Large intestine (tissue), 12 donors: Measurements from ENCODE around the gene TBC1D22A. TPM values are rescaled to one million over a fixed set of nuclear protein-coding genes. Genes with fewer than 3 reads are reported as not detected.
A peak's percentile ranks its signal among the peaks of the same experiment; 100 is the strongest.

Experiments
- DNase-seq, 2 donors: peaks; one replicate each; pipeline versions ENCODE4 v3.0.0 to v3.0.0-alpha.2; 2013
- H3K27ac ChIP-seq: one replicate; pipeline ENCODE4 v1.5.1; 2013; ENCODE audit warnings: low read length
- H3K27me3 ChIP-seq: 2 replicates; pipeline ENCODE4 v1.6.1; 2013; ENCODE audit warnings: low read length; ENCODE audit not compliant: control insufficient read depth, insufficient read depth
- H3K36me3 ChIP-seq: 2 replicates; pipeline ENCODE4 v1.6.1; 2013; ENCODE audit warnings: low read length; ENCODE audit not compliant: control insufficient read depth, insufficient read depth
- H3K4me1 ChIP-seq: one replicate; pipeline ENCODE4 v1.6.1; 2013; ENCODE audit warnings: low read length; ENCODE audit not compliant: control insufficient read depth, insufficient read depth
- H3K4me3 ChIP-seq: one replicate; pipeline ENCODE4 v1.5.1; 2013; ENCODE audit warnings: low read length
- H3K9me3 ChIP-seq: one replicate; pipeline ENCODE4 v1.6.1; 2013; ENCODE audit warnings: mild to moderate bottlenecking, low read depth, low read length, moderate library complexity; ENCODE audit not compliant: control insufficient read depth
- WGBS: methylation state at CpG from one replicate; pipeline ENCODE4 v1.1.5; 2013; ENCODE audit warnings: low lambda C conversion rate; ENCODE audit not compliant: insufficient coverage; 5-methylcytosine and 5-hydroxymethylcytosine counted together
- long read RNA-seq, 11 donors: transcript quantifications; one replicate each; lab custom pipeline, GENCODE V29; 2026
- polyA plus RNA-seq: library from polyadenylated mRNA; unstranded; fragments of 120-200 nt; gene quantifications from one replicate; pipeline ENCODE4 v1.2.1, GENCODE V29; 2013

TBC1D22A gene
- polyA plus RNA-seq, result 21.5 TPM
- long read RNA-seq, donor 1, partial matches to known transcripts, result 0 of 2 reads
- long read RNA-seq, donor 1, other reads (novel, unspliced or antisense), result 0 of 2 reads
- long read RNA-seq, donor 2, transcript TBC1D22A-201 (13 exons, 3,787 nt), result major isoform, 5 of 5 reads
- long read RNA-seq, donor 2, partial matches to known transcripts, result 0 of 5 reads
- long read RNA-seq, donor 2, other reads (novel, unspliced or antisense), result 0 of 5 reads
- long read RNA-seq, donor 3, partial matches to known transcripts, result 11 of 12 reads
- long read RNA-seq, donor 3, other reads (novel, unspliced or antisense), result 0 of 12 reads
- long read RNA-seq, donor 4, result 0 reads
- long read RNA-seq, donor 5, partial matches to known transcripts, result 0 of 3 reads
- long read RNA-seq, donor 5, other reads (novel, unspliced or antisense), result 0 of 3 reads
- long read RNA-seq, donor 6, partial matches to known transcripts, result 0 of 3 reads
- long read RNA-seq, donor 6, other reads (novel, unspliced or antisense), result 0 of 3 reads
- long read RNA-seq, donor 7, result 0 reads
- long read RNA-seq, donor 8, partial matches to known transcripts, result 16 of 22 reads
- long read RNA-seq, donor 8, other reads (novel, unspliced or antisense), result 0 of 22 reads
- long read RNA-seq, donor 9, partial matches to known transcripts, result 0 of 3 reads
- long read RNA-seq, donor 9, other reads (novel, unspliced or antisense), result 0 of 3 reads
- long read RNA-seq, donor 10, partial matches to known transcripts, result 0 of 2 reads
- long read RNA-seq, donor 10, other reads (novel, unspliced or antisense), result 0 of 2 reads
- long read RNA-seq, donor 11, result 0 reads

DNA sequence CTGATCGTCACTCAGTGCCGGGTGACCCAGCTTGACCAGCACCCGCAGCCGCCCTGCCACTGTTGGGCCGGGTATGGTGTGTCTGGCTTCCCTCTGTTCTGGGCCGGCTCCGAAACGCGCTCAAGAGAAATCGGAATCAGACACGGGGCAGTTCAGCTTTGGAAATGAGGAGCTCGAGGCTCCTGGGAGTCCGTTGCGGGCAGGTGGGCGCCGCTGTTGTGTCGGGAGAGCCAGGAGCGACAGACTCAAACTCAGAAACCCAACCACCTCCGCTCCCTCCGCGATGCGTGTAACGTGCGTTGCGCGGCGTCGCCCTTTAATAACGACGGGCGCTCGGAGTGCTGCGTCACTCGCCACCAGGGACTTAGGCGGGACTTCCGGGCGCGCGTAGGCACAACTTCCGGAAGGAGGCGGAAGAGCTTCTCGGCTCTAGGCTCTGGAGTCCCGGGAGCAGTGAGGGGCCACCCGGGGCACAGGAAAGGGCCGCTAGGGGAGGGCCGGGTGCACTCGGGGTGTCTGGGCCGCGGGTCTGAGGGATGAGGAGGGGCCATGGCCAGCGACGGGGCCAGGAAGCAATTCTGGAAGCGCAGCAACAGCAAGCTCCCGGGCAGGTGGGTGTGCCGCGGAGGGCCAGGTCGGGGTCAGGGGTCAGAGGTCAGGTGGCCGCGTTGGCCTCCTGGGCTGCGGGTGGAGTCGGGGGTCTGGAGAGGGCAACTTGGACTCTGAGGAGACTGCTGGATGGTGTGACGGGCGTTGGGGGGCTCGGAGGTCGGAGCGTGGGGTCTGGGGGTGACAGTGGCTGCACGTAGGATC is at the start of gene TBC1D22A:
TBC1D22A (plus strand) TSS at position 413 of the 813 bp plus-strand sequence; CDS start at position 550, 137 bp downstream.
- H3K27me3 ChIP-seq, result no peaks in the 10 kb centered on the region
- H3K9me3 ChIP-seq, result no peaks in the 10 kb centered on the region
- DNase-seq, result peak; percentile 95
- peak within 1 kb of the TSS; percentile 93 for H3K27ac ChIP-seq
- H3K36me3 ChIP-seq, result peaks cover 10% of the 10 kb centered on the region
- no CpG with 5 or more reads among the region's 66 CpGs for WGBS
- peak within 1 kb of the TSS; percentile 99 for H3K4me3 ChIP-seq
- peaks cover 21% of the 10 kb centered on the region for H3K4me1 ChIP-seq

DNA sequence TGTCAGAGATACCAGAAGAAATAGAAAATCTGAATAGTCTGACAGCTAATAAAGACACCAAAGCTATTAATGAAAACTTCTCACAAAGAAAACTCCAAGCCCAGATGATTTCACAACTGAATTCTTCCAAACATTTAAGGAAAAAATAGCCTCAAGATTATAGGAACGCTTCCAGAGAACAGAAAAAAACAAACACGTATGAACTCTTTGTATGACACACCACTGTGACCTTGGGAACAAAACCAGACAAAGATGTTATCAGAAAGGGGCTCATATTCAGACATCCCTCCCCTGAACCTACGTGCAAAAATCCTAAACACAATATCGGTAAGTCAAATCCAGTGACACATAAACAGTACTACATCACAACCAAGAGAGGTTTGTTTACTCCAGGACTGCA is 47.9 kb upstream of the TBC1D22A start:
- Histone ChIP-seq H3K36me3 (peaks cover 71% of the 10 kb centered on the region), H3K9me3 (no peaks in the 10 kb centered on the region), H3K4me1 (no peaks in the 10 kb centered on the region), H3K27ac (no peak overlapping the region), H3K4me3 (no peak overlapping the region), H3K27me3 (no peaks in the 10 kb centered on the region)
- WGBS, result no CpG with 5 or more reads among the region's 4 CpGs
- DNase-seq, result no peak

GRCh38 chr22:46719921-46720320 is 42.5 kb upstream of the TBC1D22A start:
- no peaks in the 10 kb centered on the region for H3K9me3 ChIP-seq
- peaks cover 2% of the 10 kb centered on the region for H3K4me1 ChIP-seq
- H3K27me3 ChIP-seq, result no peaks in the 10 kb centered on the region
- no peak overlapping the region for H3K4me3 ChIP-seq
- no CpG with 5 or more reads among the region's 11 CpGs for WGBS
- DNase-seq, result no peak
- no peak overlapping the region for H3K27ac ChIP-seq
- peaks cover 69% of the 10 kb centered on the region for H3K36me3 ChIP-seq

GRCh38 chr22:46721501-46722085 is 40.9 kb upstream of the TBC1D22A start:
- H3K27ac ChIP-seq, result no peak overlapping the region
- H3K27me3 ChIP-seq, result no peaks in the 10 kb centered on the region
- H3K36me3 ChIP-seq, result peaks cover 73% of the 10 kb centered on the region
- H3K9me3 ChIP-seq, result no peaks in the 10 kb centered on the region
- no peak overlapping the region for H3K4me3 ChIP-seq
- no peak for DNase-seq
- WGBS, result 100% methylated on average over 1 of the region's 16 CpGs
- peaks cover 2% of the 10 kb centered on the region for H3K4me1 ChIP-seq

DNA sequence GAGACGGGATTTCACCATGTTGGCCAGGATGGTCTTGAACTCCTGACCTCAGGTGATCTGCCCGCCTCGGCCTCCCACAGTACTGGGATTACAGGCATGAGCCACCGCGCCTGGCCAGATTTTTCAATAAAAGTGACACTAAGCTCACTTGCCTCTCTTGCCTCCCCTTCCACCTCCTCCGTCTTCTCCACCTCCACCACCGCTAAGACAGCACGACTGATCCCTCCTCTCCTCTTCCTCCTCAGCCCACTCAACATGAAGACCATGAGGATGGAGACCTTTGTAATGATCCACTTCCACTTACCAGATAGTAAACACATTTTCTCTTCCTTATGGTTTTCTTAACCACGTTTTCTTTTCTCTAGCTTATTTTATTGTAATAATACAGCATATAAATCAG is 38.6 kb upstream of the TBC1D22A start:
- WGBS, result 97% methylated on average over 6 of the region's 9 CpGs
- no peaks in the 10 kb centered on the region for H3K9me3 ChIP-seq
- peaks cover 66% of the 10 kb centered on the region for H3K36me3 ChIP-seq
- H3K4me1 ChIP-seq, result peaks cover 7% of the 10 kb centered on the region
- no peak overlapping the region for H3K27ac ChIP-seq
- DNase-seq, result no peak
- H3K4me3 ChIP-seq, result no peak overlapping the region
- H3K27me3 ChIP-seq, result no peaks in the 10 kb centered on the region

DNA sequence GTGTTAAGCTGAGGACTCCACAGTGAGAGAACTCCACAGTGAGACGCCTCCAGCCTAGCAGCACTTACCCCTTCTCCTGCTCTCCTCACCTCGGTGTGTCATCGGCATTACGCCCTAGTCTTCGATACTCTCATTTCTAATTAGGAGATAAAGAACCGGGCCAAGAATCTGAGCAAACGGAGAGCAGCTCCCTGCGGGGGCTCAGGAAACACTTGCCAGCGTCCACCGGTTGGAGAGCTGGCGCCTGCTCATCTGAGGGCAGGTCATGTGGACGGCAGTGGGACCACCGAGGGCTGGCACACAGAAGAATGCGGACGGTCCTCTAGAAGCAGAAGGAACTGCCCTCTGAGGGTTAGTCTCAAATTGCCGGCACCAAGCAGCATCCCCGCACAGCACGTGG is 37.4 kb upstream of the TBC1D22A start:
- H3K36me3 ChIP-seq, result peaks cover 61% of the 10 kb centered on the region
- WGBS, result no CpG with 5 or more reads among the region's 18 CpGs
- no peak for DNase-seq

GRCh38 chr22:46726066-46726985 is 36.1 kb upstream of the TBC1D22A start:
- Histone ChIP-seq H3K9me3 (no peaks in the 10 kb centered on the region), H3K4me1 (peaks cover 17% of the 10 kb centered on the region), H3K4me3 (no peak overlapping the region), H3K27me3 (no peaks in the 10 kb centered on the region), H3K27ac (no peak overlapping the region), H3K36me3 (peaks cover 56% of the 10 kb centered on the region)
- DNase-seq, result no peak
- 83% methylated on average over 1 of the region's 38 CpGs for WGBS

More for the DNA sequence above, 37.4 kb upstream of the TBC1D22A start:
- Histone ChIP-seq H3K4me1 (peaks cover 8% of the 10 kb centered on the region), H3K27ac (no peak overlapping the region), H3K4me3 (no peak overlapping the region), H3K27me3 (no peaks in the 10 kb centered on the region), H3K9me3 (no peaks in the 10 kb centered on the region)

- Histone ChIP-seq H3K36me3 (peaks cover 56% of the 10 kb centered on the region), H3K4me3 (no peak overlapping the region), H3K9me3 (no peaks in the 10 kb centered on the region), H3K4me1 (peaks cover 24% of the 10 kb centered on the region), H3K27me3 (no peaks in the 10 kb centered on the region), H3K27ac (no peak overlapping the region)
- no CpG with 5 or more reads among the region's 3 CpGs for WGBS
- no peak for DNase-seq
These were observed 35.5 kb upstream of the TBC1D22A start for GRCh38 chr22:46726986-46727317.

DNA sequence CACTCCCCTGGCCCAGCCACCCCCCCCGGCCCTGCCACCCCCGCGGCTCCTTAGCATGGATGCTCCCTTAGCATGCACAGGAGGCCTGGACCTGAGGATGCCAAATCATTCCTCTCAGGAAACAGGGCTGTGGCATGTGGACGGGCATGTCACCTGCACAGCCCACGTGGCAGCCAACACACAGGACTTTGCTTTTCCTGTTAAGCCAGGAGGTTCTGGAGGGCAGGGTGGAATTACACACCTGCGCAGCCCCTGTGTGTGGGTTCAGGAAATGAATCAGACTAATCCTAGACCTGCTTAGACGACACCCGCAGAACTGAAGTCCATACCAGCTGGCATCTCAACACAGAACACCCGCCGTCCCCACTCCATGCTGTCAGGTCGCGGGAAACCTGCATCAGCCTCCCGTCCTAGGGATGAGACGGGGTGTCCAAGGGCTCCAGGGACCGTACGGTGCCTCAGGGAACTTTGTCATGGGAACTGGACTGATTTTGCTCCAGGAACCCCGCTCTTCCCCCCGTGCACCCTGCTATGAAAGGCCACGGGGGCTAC is 34.6 kb upstream of the TBC1D22A start:
- DNase-seq, result no peak
- WGBS, result 60% methylated on average over 2 of the region's 19 CpGs
- H3K27me3 ChIP-seq, result no peaks in the 10 kb centered on the region
- H3K36me3 ChIP-seq, result peaks cover 53% of the 10 kb centered on the region
- H3K4me3 ChIP-seq, result no peak overlapping the region
- no peaks in the 10 kb centered on the region for H3K9me3 ChIP-seq
- H3K27ac ChIP-seq, result no peak overlapping the region
- peaks cover 24% of the 10 kb centered on the region for H3K4me1 ChIP-seq
